Measurements from ENCODE around the gene C1QTNF4. TPM values are rescaled to one million over a fixed set of nuclear protein-coding genes. Genes with fewer than 3 reads are reported as not detected.

Gene C1QTNF4
- total RNA-seq, 1 donor from 2014 or later: 0.20 TPM

GRCh38 chr11:47631473-47631872 lies 37.3 kb upstream of the C1QTNF4 start:
- Mint-ChIP-seq H3K4me1 (ENCODE audit: low read depth, unreplicated experiment) (no peaks in the 10 kb centered on the region), H3K36me3 (ENCODE audit: low read depth, unreplicated experiment) (peaks cover 22% of the 10 kb centered on the region), H3K27me3 (ENCODE audit: low read depth, unreplicated experiment) (no peaks in the 10 kb centered on the region), H3K27ac (ENCODE audit: unreplicated experiment) (no peak overlapping the region), H3K4me3 (ENCODE audit: unreplicated experiment) (no peak overlapping the region), H3K9me3 (ENCODE audit: unreplicated experiment) (no peaks in the 10 kb centered on the region)
- Histone ChIP-seq H3K9me3 (ENCODE audit: insufficient read depth, low read depth, low read length) (no peaks in the 10 kb centered on the region), H3K36me3 (ENCODE audit: insufficient read depth, low read length) (peaks cover 46% of the 10 kb centered on the region), H3K4me3 (ENCODE audit: insufficient read depth, low read depth, low read length) (no peak overlapping the region), H4K20me1 (ENCODE audit: insufficient read depth, low read length) (peaks cover 4% of the 10 kb centered on the region), H3K27me3 (ENCODE audit: insufficient read depth, low read length) (no peaks in the 10 kb centered on the region), H3K4me1 (ENCODE audit: insufficient read depth, low read length) (no peaks in the 10 kb centered on the region), H3K9ac (ENCODE audit: low read length) (no peak overlapping the region), H3K27ac (ENCODE audit: low read depth, low read length) (no peak overlapping the region), H2AFZ (ENCODE audit: low read depth, low read length) (no peak overlapping the region), H3K79me2 (ENCODE audit: insufficient read depth, low read length) (no peaks in the 10 kb centered on the region), H3K4me2 (ENCODE audit: low read length) (no peak overlapping the region)
- TF ChIP-seq CTCF (IDR thresholded peaks at IDR 0.05; ENCODE audit: insufficient read depth, low read depth, low read length) (no peak), EZH2 (IDR thresholded peaks at IDR 0.05; ENCODE audit: insufficient read depth, low read length) (no peak)
- DNase-seq (ENCODE audit: low read depth) (no peak), FAIRE-seq (no peak)

- no peak for FAIRE-seq
- peaks cover 22% of the 10 kb centered on the region for H3K36me3 Mint-ChIP-seq (ENCODE audit: low read depth, unreplicated experiment)
- H3K36me3 ChIP-seq (ENCODE audit: insufficient read depth, low read length): peaks cover 50% of the 10 kb centered on the region
Observed at GRCh38 chr11:47628026-47628425, 33.8 kb upstream of the C1QTNF4 start.

More at GRCh38 chr11:47628026-47628425, 33.8 kb upstream of the C1QTNF4 start:
- H3K4me2 ChIP-seq (ENCODE audit: low read length): no peak overlapping the region
- no peaks in the 10 kb centered on the region for H3K9me3 Mint-ChIP-seq (ENCODE audit: unreplicated experiment)
- no peak overlapping the region for H2AFZ ChIP-seq (ENCODE audit: low read depth, low read length)
- no peaks in the 10 kb centered on the region for H3K27me3 ChIP-seq (ENCODE audit: insufficient read depth, low read length)
- H3K4me3 ChIP-seq (ENCODE audit: insufficient read depth, low read depth, low read length): no peak overlapping the region
- H3K4me1 ChIP-seq (ENCODE audit: insufficient read depth, low read length): no peaks in the 10 kb centered on the region
- TF ChIP-seq EZH2 (IDR thresholded peaks at IDR 0.05; ENCODE audit: insufficient read depth, low read length): no peak
- no peak for TF ChIP-seq CTCF (IDR thresholded peaks at IDR 0.05; ENCODE audit: insufficient read depth, low read depth, low read length)
- H3K9ac ChIP-seq (ENCODE audit: low read length): no peak overlapping the region
- DNase-seq (ENCODE audit: low read depth): no peak
- H3K9me3 ChIP-seq (ENCODE audit: insufficient read depth, low read depth, low read length): no peaks in the 10 kb centered on the region
- no peak overlapping the region for H3K27ac ChIP-seq (ENCODE audit: low read depth, low read length)
- no peak overlapping the region for H3K4me3 Mint-ChIP-seq (ENCODE audit: unreplicated experiment)
- H3K79me2 ChIP-seq (ENCODE audit: insufficient read depth, low read length): no peaks in the 10 kb centered on the region
- no peaks in the 10 kb centered on the region for H3K27me3 Mint-ChIP-seq (ENCODE audit: low read depth, unreplicated experiment)
- H4K20me1 ChIP-seq (ENCODE audit: insufficient read depth, low read length): no peaks in the 10 kb centered on the region
- no peaks in the 10 kb centered on the region for H3K4me1 Mint-ChIP-seq (ENCODE audit: low read depth, unreplicated experiment)
- no peak overlapping the region for H3K27ac Mint-ChIP-seq (ENCODE audit: unreplicated experiment)
